ENCODE data around the gene CARMIL1.
"Not testable (repeated sequence)": the region's sequence is repeated elsewhere in the genome, so short reads cannot be mapped to it uniquely, and the experiment has no call there.

Gene CARMIL1

DNA sequence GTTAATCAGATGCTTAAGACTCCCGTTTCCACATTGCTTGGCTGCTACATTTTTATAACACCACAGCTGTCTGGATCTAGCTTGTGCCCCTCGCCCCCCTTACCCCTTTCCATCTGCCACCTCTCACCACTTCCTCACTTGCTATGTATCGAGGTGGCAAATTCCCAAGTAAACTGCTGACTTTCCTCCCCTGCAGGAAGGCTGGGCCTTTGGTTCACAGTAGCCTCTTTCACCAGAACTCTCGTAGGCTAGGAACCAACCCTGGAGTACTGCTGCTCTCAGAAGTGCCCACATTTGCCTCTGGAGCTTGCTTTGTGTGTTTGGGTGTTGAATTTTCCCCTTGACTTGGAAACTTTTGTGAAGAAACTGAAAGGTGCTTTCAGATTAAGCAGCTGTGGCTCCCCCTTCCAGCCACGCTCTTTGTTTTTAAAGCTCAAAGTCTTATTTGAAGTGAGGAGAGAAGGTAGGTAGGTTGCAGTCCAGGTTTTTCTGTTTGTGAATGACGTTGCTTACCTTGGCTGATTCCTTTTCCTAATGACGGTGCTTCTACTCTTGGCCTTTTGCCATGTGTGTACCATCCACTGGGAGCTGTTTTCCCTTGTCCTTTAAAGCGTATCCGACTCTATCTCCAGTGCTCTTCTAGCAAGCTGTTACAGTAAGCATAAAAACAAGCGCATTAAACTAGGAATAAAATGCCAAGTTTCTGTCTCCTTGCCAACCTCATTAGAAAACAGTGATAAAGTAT is 90.4 kb downstream of the CARMIL1 start:
- no peak for DNase-seq (ENCODE audit: low read depth)

DNA sequence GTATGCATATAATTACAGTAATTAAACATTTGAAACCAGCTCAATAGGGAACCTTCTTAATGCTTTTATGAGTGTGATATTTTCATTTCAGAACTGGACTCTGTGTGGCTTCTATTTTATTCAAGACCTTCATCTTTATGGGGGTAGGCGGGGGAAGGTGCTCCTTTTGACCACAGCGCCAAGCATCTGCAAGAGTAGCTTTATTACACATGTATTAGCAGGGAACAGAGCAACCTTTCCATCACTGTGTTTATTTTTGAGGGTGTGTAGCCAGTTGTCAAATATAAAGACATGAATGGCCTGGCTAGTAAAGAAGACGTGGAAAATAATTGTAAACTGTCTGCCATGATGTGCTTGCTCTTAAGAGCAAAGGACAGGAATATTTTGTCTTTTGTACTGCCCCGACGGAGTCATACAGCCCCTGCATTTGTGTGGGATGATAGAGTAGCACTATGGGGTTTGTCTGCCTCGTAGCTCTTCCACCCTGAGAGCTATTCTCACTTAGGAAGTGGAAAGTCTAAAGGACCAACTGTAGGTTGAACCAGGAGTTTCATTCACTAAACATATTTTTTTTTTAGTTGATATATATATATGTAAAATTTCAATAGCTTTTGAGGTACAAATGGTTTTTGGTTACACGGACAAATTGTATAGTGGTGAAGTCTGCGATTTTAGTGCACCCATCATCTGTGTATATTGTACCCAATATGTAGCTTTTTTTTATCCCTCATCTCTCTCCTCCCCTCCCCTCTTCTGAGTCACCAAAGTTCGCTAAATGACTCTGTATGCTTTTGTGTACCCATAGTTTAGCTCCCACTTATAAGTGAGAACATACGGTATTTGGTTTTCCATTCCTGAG is 91.2 kb downstream of the CARMIL1 start:
- no peak for DNase-seq (ENCODE audit: low read depth)

DNA sequence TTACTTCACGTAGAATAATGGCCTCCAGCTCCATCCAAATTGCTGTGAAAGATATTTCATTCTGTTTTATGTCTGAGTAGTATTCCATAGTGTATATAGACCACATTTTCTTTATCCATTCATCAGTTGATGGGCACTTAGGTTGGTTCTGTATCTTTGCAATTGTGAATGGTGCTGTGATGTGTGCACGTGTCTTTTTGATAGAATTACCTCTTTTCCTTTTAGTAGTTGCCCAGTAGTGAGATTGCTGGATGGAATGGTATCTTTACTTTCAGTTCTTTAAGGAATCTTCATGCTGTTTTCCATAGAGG is 91.8 kb downstream of the CARMIL1 start:
- no peak for DNase-seq (ENCODE audit: low read depth)

DNA sequence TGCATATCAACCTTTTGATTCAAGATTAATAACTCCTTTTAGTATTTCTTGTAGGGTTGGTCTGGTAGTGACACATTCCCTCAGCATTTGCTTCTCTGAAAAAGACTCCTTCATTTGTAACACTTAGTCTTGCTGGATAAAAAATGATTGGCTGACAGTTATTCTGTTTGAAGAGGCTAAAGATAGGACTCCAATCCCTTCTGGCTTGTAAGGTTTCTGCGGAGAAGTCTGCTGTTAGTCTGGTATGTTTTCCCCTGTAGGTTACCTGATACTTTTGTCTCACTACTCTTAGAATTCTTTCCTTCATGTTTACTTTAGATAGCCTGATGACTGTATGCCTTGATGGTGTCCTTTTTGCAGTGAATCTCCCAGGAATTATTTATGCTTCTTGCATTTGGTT is 96.0 kb downstream of the CARMIL1 start:
- no peak for DNase-seq (ENCODE audit: low read depth)

DNA sequence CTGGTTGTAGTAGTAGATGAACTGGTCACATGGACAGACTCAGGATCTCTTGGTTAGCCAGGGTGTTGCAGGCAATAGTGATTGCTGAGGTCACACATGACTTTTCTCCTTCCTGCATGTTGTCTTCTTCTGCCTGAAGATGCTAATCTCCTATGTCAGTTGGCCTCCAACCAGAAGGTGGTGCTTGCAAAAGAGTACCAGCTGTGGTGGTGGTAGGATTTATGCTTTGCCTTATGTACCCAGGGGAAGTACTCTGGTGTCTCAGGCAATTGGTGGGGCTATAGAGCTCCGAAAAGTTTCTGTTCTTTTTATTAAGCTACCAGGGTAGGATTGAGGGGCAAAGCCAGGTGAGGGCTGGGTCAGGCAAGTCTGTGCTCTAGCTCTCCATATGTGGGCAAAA is 98.5 kb downstream of the CARMIL1 start:
- DNase-seq (ENCODE audit: low read depth) = no peak

DNA sequence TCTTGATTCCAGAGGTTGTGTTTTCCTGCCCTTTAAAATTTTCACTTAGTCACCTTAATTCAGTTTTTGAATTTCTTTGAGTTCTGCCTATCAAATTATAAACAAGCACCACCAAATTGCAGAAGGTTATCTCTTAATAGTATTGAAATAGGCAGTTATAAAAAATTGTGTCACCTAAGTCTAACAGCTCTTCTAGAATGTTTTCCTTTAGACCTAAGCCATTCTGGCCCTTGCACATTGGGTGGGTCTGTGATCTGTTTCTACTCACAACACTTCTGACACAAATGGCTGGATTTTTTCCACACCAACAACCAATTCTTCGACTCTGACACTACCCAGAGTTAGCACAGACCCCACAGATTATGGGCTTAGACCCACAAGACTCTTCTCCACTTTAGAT is 101.9 kb downstream of the CARMIL1 start:
- DNase-seq (ENCODE audit: low read depth) = no peak

DNA sequence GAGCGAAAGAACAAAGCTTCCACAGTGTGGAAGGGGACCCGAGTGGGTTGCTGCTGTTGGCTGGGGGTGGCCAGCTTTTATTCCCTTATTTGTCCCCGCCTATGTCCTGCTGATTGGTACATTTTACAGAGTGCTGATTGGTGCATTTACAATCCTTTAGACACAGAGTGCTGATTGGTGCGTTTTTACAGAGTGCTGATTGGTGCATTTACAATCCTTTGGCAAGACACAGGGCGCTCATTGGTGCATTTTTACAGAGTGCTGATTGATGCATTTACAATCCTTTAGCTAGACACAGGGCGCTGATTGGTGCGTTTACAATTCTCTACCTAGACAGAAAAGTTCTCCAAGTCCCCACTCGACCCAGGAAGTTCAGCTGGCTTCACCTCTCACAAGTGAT is 103.3 kb downstream of the CARMIL1 start:
- not testable (repeated sequence) for DNase-seq (ENCODE audit: low read depth)

DNA sequence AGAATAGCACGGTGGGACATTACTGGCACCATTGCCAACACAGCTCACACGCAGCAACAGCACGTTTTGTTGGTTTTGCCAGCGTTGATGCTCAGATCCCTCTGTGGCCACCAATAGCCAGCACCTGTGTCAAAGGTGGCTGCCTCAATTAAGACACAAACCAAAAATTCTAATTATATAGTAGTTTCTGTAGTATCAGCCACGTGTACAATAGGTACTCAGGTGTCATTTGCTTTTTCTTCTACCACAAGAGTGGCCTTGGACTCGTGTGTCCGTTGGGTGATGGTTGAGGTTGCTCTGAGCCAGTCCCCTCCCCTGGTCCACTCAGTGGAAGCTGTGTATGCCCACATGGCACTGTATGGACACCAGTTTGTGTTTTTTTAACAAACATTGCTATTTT is 105.1 kb downstream of the CARMIL1 start:
- DNase-seq (ENCODE audit: low read depth) = no peak

DNA sequence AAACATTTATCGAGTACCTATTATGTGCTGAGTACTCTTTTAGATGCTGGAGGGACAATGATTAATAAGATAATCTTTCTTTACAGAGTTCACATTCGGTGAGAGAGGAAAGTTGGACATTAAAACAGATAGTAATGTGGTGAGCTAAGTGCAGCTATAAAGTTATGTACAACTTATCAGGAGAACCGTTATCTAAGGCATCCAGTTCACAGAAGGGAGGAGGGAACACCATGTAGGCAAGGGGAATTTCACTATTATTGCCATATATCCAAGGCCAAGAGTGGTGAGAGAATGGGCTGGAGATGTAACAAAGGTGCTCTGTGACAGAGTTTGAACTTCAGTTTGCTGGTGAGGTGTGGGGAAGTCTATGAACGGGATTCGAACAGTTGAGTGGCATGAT is 105.8 kb downstream of the CARMIL1 start:
- DNase-seq (ENCODE audit: low read depth) = no peak

DNA sequence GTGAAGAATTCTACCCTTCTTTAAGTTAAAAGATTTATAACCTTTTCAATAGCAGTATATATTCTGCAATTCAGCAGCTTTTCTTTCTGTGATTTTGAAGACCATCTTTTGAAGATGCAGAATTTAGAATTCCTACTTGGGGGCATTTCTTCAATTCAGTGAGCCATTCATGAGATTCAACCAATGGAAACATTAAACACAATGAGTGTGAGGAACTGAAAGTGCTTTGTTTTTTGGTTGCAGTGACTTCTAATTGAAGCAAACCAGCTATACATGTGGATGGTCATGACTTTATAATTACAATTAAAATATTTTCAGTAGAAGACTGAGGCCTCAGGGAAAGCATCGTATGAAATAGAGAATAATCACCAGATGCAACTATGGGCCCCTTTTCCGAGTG is 108.3 kb downstream of the CARMIL1 start:
- no peak for DNase-seq (ENCODE audit: low read depth)

DNA sequence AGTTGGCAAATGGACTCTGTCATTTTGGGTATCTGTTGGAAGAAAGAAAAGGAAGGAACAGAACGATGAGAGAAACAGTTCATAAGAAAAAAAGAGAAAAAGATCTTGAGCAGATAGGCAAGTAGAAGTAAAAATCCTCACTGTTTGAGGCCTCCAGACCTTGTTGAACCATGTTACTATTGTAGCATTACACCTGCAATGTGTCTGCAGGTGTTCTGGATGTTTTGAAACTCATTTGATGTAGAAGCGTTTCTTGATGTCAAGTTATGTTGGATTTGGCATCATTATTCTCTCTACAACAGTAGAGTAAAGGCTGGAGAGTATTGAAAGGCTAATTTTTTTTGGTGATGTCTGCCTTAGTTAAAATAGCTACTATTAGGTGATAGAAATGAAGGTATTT is 108.7 kb downstream of the CARMIL1 start:
- DNase-seq (ENCODE audit: low read depth) = no peak

DNA sequence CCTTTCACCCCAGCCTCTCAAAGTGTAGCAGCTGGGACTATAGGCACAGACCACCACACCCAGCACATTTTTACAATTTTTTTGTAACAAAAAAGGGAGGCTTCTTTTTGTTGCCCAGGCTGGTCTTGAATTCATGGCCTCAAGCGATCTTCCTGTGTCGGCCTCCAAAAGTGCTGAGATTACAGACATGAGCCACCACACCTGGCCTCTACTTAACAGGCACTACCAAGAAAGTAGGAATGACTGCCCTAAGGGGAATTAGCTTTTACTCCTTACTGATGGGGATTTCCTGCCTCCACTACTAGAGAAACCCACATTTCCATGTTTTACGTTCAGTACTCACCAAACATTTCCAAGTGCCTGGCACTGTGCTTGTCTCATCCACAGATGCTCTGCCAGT is 109.6 kb downstream of the CARMIL1 start:
- no peak for DNase-seq (ENCODE audit: low read depth)

DNA sequence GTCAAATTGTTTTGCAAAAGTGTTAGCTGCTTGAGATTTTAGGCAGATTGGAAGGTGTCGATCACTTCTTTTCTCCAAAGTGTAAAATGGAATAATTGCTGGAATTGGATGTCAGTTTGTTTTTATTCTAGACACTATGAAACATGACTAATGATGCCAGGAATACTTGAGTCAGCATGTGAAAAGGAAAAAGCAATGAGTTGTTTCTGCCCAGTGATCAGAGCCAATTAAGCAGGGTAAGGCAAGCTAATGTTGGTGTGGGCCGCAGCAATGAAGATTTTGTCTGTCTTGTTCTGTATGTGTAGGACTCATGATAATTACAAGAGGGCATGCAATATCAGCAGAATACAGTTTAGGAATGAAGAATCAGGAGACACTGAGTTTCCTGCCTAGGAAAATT is 110.3 kb downstream of the CARMIL1 start:
- DNase-seq (ENCODE audit: low read depth) = peak; percentile 39

DNA sequence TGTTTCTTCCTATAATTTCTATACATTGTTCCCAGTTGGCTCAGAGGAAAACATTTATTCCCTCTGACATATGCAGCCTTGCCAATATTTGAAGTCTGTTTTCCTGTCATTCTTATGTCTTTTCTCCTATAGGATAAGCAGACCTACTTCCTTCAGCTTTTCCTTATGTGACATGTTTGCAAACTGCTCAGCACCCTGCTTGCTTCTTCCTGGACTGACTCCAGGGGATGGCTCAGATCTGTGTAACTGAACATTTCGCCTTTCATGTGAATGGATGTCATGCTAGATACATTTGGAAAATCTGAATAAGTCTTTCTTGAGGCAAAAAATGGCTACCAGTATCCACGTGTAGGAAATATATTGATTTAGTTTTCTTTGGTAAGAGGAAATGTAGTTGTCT is 113.2 kb downstream of the CARMIL1 start:
- no peak for DNase-seq (ENCODE audit: low read depth)

DNA sequence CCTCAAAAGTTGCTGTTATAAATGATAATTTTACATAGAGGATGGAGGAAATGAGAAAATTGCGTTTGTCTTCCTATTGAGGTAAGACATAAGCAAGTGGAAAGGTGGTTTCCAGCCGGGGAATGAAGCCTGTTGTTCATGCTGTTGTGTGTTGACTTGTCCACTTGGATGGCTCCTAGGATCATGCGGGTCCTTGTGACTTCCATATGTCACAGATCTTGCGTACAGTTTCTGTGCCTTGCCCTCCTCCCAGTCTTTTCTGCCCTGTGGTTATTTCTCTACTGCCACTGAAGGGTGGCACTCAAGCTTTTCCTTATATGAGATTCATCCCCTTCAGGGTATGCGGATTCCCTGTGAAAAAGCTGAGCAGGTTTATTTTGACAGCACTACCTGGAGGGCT is 116.6 kb downstream of the CARMIL1 start:
- DNase-seq (ENCODE audit: low read depth) = no peak

DNA sequence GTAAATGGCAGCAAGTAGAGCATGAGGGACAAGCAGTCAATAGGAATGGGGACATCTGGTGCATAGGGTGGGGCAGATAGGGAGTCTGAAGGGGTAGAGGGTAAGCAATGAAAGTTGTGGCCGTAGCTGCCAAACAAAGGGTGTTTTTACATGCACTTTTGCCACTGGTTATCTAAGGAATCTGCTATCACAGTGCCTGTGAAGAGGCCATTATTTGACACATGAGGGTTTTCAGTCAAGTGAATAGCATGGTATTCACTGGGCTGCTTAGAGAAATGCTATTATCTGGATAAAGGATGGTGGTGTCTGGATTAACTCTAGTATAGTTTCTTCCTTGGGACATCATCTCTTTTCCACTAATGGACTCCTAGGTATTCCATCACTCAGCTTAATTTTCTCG is 118.2 kb downstream of the CARMIL1 start:
- no peak for DNase-seq (ENCODE audit: low read depth)

DNA sequence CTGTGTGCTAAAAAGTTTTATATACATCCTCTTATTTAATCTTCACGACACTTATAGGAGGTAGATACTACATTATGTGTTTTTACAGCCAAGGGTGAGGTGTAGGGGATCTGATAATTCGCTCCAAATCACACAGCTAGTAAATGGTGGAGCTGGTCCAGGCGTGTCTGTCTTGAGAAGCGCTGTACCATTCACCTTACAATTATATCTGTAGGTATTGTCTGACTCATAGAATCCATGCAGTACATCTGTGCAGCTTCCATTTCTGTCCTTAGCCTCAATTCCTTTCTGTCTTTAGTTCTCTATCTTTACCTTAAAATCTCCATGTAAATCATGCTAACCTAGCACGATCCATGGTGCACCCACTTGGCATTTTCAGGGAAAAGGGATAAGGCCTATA is 120.7 kb downstream of the CARMIL1 start:
- no peak for DNase-seq (ENCODE audit: low read depth)

DNA sequence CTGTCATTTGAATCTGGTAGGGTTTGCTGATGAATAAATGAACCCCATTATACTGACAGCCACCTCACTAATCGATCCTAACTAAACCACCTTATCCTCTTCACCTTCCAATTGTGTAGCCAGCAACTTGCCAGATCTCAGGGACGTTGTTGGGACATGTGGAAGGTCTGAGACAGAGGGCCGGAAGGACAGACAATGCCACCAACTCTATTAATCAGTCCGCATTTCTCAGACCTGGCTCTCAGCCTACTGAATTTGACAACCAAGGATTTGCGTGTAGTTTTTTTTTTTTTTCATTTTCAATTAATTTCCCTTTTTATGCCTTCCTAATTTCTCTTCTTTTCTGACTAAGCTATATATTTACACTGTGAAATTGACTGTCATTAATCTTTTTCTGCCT is 122.5 kb downstream of the CARMIL1 start:
- DNase-seq (ENCODE audit: low read depth) = no peak

DNA sequence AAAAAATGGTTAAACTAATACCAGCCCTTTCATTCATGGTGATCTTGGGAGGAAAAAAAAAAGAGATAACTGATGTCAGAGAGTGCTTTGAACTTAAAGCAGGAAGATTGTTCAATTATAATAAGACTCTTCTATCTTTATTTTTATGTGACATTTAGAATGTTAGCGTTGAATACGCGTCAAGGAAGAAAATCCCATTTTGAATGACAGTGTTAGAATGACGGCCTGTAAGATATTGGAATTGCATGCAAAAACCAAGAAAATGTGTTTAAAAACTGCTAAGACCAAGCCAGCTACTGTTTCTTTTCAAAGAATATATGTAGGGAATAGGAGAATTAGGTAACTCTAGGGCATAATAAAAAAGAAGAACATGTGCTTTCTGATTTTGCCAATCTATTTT is 123.0 kb downstream of the CARMIL1 start:
- DNase-seq (ENCODE audit: low read depth) = no peak

DNA sequence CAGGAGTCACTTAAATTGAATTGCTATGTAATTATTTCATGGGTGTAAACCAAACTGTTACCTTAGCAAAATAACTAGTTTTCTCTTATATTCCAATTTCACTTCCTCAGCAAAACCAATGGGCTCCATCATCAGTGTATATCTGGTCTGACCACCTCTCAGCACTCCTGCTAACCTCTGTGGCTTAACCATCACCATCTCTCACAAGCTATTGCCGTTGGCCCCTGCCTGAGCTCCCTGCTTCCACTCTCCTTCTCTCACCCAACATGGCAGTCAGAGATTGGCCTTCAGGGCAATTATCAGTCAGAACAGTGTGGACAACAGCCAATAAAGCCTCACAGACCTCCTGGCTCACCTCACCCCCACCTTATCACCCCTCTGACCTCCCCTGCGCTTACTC is 124.0 kb downstream of the CARMIL1 start:
- no peak for DNase-seq (ENCODE audit: low read depth)

DNA sequence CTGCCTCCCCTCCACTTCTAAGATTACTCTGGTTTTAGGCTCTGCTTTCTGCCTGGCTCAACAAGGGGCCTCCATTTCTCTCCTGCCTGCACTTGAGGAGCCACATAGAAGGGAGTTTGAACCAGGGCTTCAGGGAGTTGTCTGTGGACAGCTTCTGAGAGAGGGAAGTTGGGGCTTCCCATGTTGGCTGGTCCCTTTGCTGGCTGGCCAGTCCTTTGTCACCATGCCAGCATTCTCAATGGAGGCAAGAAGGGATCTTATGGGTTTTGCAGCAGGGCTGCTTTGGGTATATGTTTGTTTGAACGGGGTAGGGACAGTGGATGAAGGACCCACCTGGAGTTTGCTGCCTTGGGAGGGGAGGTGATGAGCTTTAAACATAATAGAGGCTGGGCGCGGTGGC is 124.9 kb downstream of the CARMIL1 start:
- DNase-seq (ENCODE audit: low read depth) = no peak

DNA sequence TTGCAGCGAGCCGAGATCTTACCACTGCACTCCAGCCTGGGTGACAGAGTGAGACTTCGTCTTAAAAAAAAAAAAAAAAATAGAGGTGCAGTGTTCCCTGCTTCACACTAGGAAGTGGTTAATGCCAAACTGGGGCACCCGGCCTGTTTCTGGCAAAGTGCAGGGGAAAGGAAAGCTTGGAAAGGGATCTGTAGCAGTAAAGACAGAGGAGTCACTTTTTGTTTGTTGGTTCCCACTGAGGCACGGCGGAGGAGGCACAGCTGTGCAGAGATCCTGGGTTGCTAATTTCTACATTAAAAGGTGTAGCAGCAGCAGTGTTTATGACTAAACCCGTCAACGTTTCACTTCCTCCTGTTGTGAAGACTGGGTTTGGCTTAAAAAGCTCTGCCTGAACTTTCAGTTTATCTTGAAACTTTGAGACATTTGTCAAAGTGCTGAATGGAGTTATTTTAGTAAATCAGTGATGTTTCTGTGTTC is 125.6 kb downstream of the CARMIL1 start:
- DNase-seq (ENCODE audit: low read depth) = no peak

DNA sequence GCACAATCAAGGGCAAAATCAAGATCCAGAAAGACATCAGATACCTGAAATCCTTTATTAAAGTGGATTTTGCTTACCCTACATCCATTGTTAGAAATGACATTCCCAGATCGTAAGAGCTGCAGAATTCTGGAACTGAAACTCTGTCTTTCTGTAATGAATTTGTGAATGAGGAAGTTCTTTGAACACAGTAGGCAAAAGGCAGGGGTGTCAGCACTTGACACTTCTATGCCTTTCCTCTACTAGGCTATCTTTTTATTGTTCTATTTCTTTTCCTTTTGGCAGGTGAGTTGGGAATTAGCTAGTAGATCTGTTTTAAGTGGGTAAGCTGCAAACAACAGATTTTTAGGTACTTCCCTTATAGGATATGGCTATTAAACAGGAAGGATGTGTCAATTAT is 126.3 kb downstream of the CARMIL1 start:
- no peak for DNase-seq (ENCODE audit: low read depth)

DNA sequence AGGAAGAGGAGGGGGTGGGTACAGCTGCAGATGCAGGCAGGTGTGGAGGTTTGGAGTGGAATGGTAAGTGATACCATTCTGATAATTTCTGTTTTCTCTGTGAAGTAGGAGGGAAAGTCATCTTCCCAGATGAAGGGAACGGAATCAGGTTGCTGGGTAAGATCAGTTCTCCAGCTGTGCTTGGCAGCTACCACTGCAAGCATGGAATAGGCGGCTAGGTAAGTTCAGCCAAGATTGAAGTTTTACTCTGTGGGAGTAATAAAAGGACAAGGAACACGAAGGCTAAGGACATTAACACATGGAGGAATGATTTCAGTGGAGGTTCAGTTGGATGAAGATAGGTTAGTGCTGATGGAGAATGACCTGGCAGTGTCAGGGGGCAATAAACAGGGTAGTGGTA is 128.3 kb downstream of the CARMIL1 start:
- no peak for DNase-seq (ENCODE audit: low read depth)
